ENCODE data around the gene UNK.
"Not testable (repeated sequence)": the region's sequence is repeated elsewhere in the genome, so short reads cannot be mapped to it uniquely, and the experiment has no call there.

The UNK gene

DNA sequence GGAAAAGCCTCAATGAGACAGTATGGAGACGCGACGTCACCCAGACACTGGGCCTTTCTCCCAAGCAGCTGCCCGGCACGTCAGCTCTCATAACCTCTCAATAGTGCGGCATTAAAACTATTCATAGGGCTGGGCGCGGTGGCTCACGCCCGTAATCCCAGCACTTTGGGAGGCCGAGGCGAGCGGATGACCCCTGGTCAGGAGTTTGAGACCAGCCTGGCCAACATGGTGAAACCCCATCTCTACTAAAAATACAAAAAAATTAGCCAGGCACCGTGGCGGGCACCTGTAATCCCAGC lies 67.0 kb downstream of the UNK start:
- peaks cover 30% of the 10 kb centered on the region for H3K4me1 Mint-ChIP-seq
- H3K36me3 Mint-ChIP-seq, H3K9me3 Mint-ChIP-seq: not testable (repeated sequence)

GRCh38 chr17:75853433-75853832 lies 68.8 kb downstream of the UNK start:
- H3K4me3 Mint-ChIP-seq = peak overlapping the region; percentile 51
- H3K9me3 Mint-ChIP-seq = no peaks in the 10 kb centered on the region
- no peaks in the 10 kb centered on the region for H3K36me3 Mint-ChIP-seq
- H3K4me1 Mint-ChIP-seq = peaks cover 28% of the 10 kb centered on the region
- peak overlapping the region; percentile 35 for H3K27ac Mint-ChIP-seq
- H3K27me3 Mint-ChIP-seq = no peaks in the 10 kb centered on the region

More for the DNA sequence above, 67.0 kb downstream of the UNK start:
- H3K4me3 Mint-ChIP-seq, H3K27ac Mint-ChIP-seq, H3K27me3 Mint-ChIP-seq: not testable (repeated sequence)

DNA sequence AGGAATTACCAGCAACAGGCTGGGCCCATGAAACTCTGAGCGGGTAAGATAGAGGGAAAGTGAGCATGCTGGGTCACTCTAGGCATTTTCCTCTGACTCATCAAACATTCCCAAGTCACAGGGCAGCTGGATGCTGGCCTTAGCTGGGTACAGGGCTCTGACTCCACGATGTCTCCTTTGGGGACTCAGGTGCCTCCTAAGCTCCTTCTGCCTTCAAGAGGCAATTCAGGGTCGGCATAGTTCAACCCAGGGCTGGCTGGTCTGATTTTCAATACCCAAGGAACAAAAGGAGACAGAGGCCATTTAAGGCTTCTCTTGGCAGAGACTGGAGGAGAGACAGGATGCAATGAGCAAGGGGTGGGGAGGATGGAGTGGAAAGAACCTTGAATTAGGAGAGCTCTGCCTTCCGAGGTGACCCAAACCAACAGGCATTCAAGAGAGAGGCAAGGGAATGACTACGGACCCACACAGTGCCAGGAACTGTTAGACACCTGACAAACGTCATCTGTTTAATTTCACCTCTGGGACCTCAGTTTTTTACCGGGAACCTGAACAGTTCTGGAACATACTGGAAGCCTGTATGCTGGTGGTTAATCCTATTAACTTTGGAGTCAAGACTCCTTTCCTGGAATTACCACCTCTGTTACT lies 69.6 kb downstream of the UNK start:
- Mint-ChIP-seq H3K4me3 (no peak overlapping the region), H3K9me3 (no peaks in the 10 kb centered on the region), H3K36me3 (no peaks in the 10 kb centered on the region), H3K27me3 (no peaks in the 10 kb centered on the region), H3K4me1 (peaks cover 31% of the 10 kb centered on the region), H3K27ac (no peak overlapping the region)

DNA sequence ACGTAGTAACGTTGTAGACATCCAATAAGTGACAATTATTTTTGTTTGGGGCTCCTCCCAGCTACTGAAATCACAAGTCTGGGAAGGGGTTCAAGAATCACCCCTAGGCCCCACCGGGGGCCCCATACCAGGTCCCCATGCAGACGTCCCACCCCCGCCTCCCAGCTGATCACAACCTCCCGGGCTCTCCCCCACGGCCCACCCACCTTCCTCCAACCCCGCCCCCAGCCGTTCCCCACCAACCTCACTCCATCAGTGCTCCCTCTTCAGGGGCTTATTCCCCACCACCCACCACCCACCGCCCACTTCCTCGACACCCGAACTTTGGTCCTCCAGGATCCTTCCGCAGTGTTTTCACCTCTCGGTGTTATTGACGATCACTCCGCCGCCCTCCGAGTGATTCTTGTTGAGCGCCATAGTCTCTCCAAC lies 70.3 kb downstream of the UNK start:
- no peak overlapping the region for H3K4me3 Mint-ChIP-seq
- H3K27ac Mint-ChIP-seq = no peak overlapping the region
- H3K4me1 Mint-ChIP-seq = peaks cover 31% of the 10 kb centered on the region
- H3K9me3 Mint-ChIP-seq = no peaks in the 10 kb centered on the region
- H3K36me3 Mint-ChIP-seq = no peaks in the 10 kb centered on the region
- no peaks in the 10 kb centered on the region for H3K27me3 Mint-ChIP-seq

DNA sequence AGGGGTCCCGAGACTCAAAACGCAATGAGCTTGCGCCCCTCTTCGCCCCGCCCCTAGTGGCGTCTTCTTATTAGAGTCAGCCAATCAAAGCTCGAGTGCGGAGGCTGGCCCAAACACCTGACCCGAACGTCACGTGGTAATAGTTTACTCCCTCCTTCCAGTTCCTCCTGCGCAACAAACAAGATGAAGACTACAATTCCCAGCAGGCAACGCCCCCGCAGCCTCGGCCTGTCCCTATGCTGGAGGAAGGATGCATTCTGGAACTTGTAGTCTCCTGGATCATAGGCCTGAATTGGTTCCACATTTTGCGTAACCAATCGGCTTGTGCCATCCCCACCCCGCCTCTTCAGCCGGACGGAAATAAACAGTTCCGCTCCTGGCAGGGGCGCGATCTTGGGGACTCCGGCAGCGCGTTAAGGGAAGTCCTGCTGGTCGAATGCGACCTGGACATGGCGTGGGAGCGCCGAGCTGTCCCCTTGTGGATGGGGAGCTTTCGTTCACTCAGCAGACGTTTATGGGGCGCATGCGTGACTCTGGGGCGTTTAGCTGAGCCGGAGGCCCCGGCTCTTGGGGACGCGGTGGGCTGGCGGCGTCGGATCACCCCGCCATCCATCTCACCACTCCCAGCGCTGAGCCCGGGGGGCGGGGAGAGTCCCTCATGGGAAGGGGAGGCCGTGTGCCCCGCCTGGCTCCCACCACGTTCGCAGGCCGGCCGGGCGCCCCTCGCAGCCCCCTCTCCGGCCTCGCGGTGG lies 70.9 kb downstream of the UNK start, which contains the start of gene WBP2:
WBP2 (minus strand) TSS at position 26 of the 752 bp plus-strand sequence. CDS start 38 bp downstream, outside the sequence.
- peak within 1 kb of the TSS; percentile 90 for H3K27ac Mint-ChIP-seq
- no peak within 1 kb of the TSS for H3K4me3 Mint-ChIP-seq
- no peaks in the 10 kb centered on the region for H3K36me3 Mint-ChIP-seq
- H3K27me3 Mint-ChIP-seq = no peaks in the 10 kb centered on the region
- H3K9me3 Mint-ChIP-seq = no peaks in the 10 kb centered on the region
- H3K4me1 Mint-ChIP-seq = peaks cover 31% of the 10 kb centered on the region

GRCh38 chr17:75856062-75856756 lies 71.6 kb downstream of the UNK start:
- Mint-ChIP-seq H3K36me3 (no peaks in the 10 kb centered on the region), H3K27ac (peak overlapping the region; percentile 90), H3K4me3 (no peak overlapping the region), H3K4me1 (peaks cover 31% of the 10 kb centered on the region), H3K27me3 (no peaks in the 10 kb centered on the region), H3K9me3 (no peaks in the 10 kb centered on the region)

- not testable (repeated sequence) for H3K9me3 Mint-ChIP-seq, H3K36me3 Mint-ChIP-seq, H3K4me3 Mint-ChIP-seq, H3K27me3 Mint-ChIP-seq
- peak overlapping the region; percentile 35 for H3K27ac Mint-ChIP-seq
- H3K4me1 Mint-ChIP-seq = peaks cover 25% of the 10 kb centered on the region
Observed at GRCh38 chr17:75859358-75859757, 74.8 kb downstream of the UNK start.

- Mint-ChIP-seq H3K9me3 (no peaks in the 10 kb centered on the region), H3K4me3 (no peak overlapping the region), H3K36me3 (no peaks in the 10 kb centered on the region), H3K27me3 (no peaks in the 10 kb centered on the region), H3K27ac (peak overlapping the region; percentile 10), H3K4me1 (peaks cover 31% of the 10 kb centered on the region)
Observed at GRCh38 chr17:75861927-75862317, 77.3 kb downstream of the UNK start.

- Mint-ChIP-seq H3K4me3 (no peak overlapping the region), H3K36me3 (no peaks in the 10 kb centered on the region), H3K9me3 (no peaks in the 10 kb centered on the region), H3K27ac (peak overlapping the region; percentile 68), H3K4me1 (peaks cover 25% of the 10 kb centered on the region), H3K27me3 (no peaks in the 10 kb centered on the region)
Observed at GRCh38 chr17:75864448-75864871, 79.9 kb downstream of the UNK start.

DNA sequence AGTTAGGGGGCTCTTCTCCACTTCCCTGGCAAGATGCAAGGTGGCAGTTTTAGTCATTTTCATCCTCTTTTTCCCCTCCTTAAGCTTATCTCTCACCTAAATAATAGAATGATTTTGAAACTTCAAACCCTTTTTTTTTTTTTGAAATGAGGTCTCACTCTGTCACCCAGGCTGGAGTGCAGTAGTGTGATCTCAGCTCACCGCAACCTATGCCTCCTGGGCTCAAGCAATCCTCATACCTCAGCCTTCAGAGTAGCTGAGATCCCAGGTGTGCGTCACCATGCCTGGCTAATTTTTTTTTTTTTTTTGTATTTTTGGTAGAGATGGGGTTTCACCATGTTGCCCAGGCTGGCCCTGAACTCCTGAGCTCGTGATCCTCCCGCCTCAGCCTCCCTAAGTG lies 80.3 kb downstream of the UNK start:
- peak overlapping the region; percentile 68 for H3K27ac Mint-ChIP-seq
- peaks cover 25% of the 10 kb centered on the region for H3K4me1 Mint-ChIP-seq
- H3K4me3 Mint-ChIP-seq, H3K36me3 Mint-ChIP-seq, H3K9me3 Mint-ChIP-seq, H3K27me3 Mint-ChIP-seq: not testable (repeated sequence)

DNA sequence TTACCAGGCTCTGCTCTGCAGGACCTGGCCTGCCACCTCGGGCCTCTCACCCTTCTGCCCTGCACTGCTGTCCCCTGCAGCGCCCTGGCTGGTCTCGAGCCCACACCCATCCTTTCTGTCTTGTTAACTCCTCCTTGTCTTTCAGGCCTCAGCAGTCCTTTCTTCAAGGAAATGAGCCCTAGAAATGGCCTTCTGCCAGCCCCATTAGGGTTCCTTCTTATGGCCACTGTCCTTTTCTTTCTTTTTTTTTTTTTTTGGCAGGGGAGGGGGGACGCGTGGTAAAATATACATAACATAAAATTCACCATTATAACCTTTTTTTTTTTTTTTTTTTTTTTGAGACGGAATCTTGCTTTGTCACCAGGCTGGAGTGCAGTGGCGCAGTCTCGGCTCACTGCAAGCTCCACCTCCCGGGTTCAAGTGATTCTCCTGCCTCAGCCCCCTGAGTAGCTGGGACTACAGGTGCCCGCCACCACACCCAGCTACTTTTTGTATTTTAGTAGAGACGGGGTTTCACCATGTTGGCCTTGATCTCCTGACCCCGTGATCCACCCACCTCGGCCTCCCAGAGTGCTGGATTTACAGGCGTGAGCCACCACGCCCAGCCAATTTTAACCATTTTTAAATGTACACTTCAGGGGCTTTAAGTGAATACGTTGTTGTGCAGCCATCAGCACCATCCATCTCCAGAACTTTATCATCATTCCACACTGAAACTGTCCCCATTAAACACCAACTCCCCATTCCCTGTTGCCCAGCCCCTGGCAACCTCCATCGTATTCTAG lies 81.0 kb downstream of the UNK start:
- H3K4me3 Mint-ChIP-seq, H3K9me3 Mint-ChIP-seq, H3K27ac Mint-ChIP-seq, H3K27me3 Mint-ChIP-seq, H3K36me3 Mint-ChIP-seq: not testable (repeated sequence)
- peaks cover 25% of the 10 kb centered on the region for H3K4me1 Mint-ChIP-seq

DNA sequence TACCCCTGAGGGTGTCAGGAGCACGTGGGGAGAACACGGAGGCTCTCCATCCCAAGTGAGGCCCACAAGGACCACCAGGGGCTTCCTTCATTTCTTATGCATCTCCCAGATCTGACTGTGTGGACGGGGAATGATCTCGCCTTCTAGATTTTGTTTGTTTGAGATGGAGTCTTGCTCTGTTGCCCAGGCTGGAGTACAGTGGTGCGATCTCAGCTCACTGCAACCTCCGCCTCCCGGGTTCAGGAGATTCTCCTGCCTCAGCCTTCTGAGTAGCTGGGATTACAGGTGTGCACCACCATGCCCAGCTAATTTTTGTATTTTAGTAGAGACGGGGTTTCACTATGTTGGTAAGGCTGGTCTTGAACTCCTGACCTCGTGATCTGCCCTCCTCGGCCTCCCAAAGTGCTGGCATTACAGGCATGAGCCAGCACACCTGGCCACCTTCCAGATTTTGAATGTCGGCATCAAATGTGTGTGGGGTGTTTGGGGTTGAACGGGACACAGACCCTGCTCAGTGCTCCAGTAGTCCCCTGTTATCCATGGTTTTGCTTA lies 84.2 kb downstream of the UNK start:
- not testable (repeated sequence) for H3K9me3 Mint-ChIP-seq, H3K27ac Mint-ChIP-seq, H3K4me3 Mint-ChIP-seq, H3K36me3 Mint-ChIP-seq, H3K27me3 Mint-ChIP-seq
- H3K4me1 Mint-ChIP-seq = peaks cover 33% of the 10 kb centered on the region

GRCh38 chr17:75869282-75870141 lies 84.9 kb downstream of the UNK start:
- H3K36me3 Mint-ChIP-seq = no peaks in the 10 kb centered on the region
- H3K27me3 Mint-ChIP-seq = no peaks in the 10 kb centered on the region
- no peak overlapping the region for H3K27ac Mint-ChIP-seq
- peaks cover 30% of the 10 kb centered on the region for H3K4me1 Mint-ChIP-seq
- no peak overlapping the region for H3K4me3 Mint-ChIP-seq
- H3K9me3 Mint-ChIP-seq = no peaks in the 10 kb centered on the region

GRCh38 chr17:75870228-75870627 lies 85.6 kb downstream of the UNK start:
- not testable (repeated sequence) for H3K27me3 Mint-ChIP-seq, H3K9me3 Mint-ChIP-seq, H3K36me3 Mint-ChIP-seq, H3K4me3 Mint-ChIP-seq, H3K27ac Mint-ChIP-seq
- peaks cover 23% of the 10 kb centered on the region for H3K4me1 Mint-ChIP-seq

Data from activated naive CD4-positive, alpha-beta T cell treated with anti-CD3 and anti-CD28 coated beads, Interleukin-2, amount 50 U/mL, for 24 hours (primary cell).